Endothelial cell of umbilical vein (primary cell): Measurements from ENCODE around the gene SYNGAP1. TPM values are rescaled to one million over a fixed set of nuclear protein-coding genes. Genes with fewer than 3 reads are reported as not detected.

ENCODE experiments used
- BruUV-seq: library from RNA; stranded (reverse); fragments of 400-500 nt; replicated peaks from 2 replicates; lab custom pipeline; 2021; lab: Mats Ljungman, UMichigan
- CTCF ChIA-PET: fragments of 300-600, 350-600 bp; sonication (Branson Sonifier 250); formaldehyde crosslinking; loops from one replicate; lab custom pipeline; 2021; ENCODE audit warnings: antibody characterized with exemption, inconsistent platforms; lab: Charles Lee
- POLR2A ChIA-PET: fragments of 300-600, 350-600 bp; sonication (Branson Sonifier 250); formaldehyde crosslinking; loops from one replicate; lab custom pipeline; 2021; ENCODE audit warnings: antibody characterized with exemption, inconsistent platforms; lab: Charles Lee
- DNase-seq: peaks from one replicate; pipeline ENCODE4 v3.0.0-alpha.2; 2011; ENCODE audit warnings: low read depth, low spot score
- FAIRE-seq: peaks from 2 replicates; lab custom pipeline; 2011; peaks lifted over from hg19 to GRCh38; lab: Jason Lieb, UNC
- H2AFZ ChIP-seq: 2 replicates; pipeline ENCODE4 v1.6.0; 2012; ENCODE audit warnings: low read depth, low read length, control low read depth, inconsistent platforms
- H3K27ac ChIP-seq: 2 replicates; pipeline ENCODE4 v1.5.1; 2011; ENCODE audit warnings: low read depth, mild to moderate bottlenecking, control low read depth, low read length, moderate library complexity; ENCODE audit not compliant: insufficient read depth
- H3K27me3 ChIP-seq, 2 experiments: 2 replicates each; pipeline versions ENCODE4 v1.6.0 to v1.6.1; 2011; ENCODE audit warnings: low read length in 2 of 2, mixed read lengths in 1 of 2; ENCODE audit not compliant: control insufficient read depth in 2 of 2, insufficient read depth in 2 of 2
- H3K36me3 ChIP-seq, 2 experiments: 2 replicates in 1 of 2; 3 replicates in 1 of 2; pipeline ENCODE4 v1.5.1; 2011; ENCODE audit warnings: low read length in 2 of 2, mild to moderate bottlenecking in 1 of 2, moderate library complexity in 1 of 2; ENCODE audit not compliant: control insufficient read depth in 2 of 2, insufficient read depth in 2 of 2; ENCODE audit errors: extremely low read depth in 1 of 2
- H3K4me1 ChIP-seq: 3 replicates; pipeline ENCODE4 v1.5.1; 2011; ENCODE audit warnings: mild to moderate bottlenecking, low read length; ENCODE audit not compliant: control insufficient read depth, insufficient read depth; ENCODE audit errors: extremely low read depth
- H3K4me2 ChIP-seq: 2 replicates; pipeline ENCODE4 v1.6.1; 2011; ENCODE audit warnings: low read length, control low read depth, mixed read lengths; ENCODE audit not compliant: insufficient read depth
- H3K4me3 ChIP-seq, 3 experiments: fragments of 200-600 bp in 1 of 3; sonication (generic), shearing (Covaris generic) in 1 of 3; replicated peaks in 1 of 3; 2 replicates each; pipeline ENCODE4 v1.5.1; 2011 to 2016; ENCODE audit warnings: control low read depth in 3 of 3, low read length in 3 of 3, mild to moderate bottlenecking in 2 of 3, inconsistent platforms in 1 of 3, low read depth in 1 of 3, moderate library complexity in 1 of 3; ENCODE audit not compliant: insufficient read depth in 1 of 3
- H3K79me2 ChIP-seq: 2 replicates; pipeline ENCODE4 v1.6.0; 2012; ENCODE audit warnings: low read length, inconsistent platforms; ENCODE audit not compliant: control insufficient read depth, insufficient read depth
- H3K9ac ChIP-seq: replicated peaks from 2 replicates; pipeline ENCODE3; 2011; ENCODE audit warnings: low read length, control low read depth; ENCODE audit not compliant: insufficient read depth; ENCODE audit errors: extremely low read depth
- H3K9me1 ChIP-seq: replicated peaks from 3 replicates; pipeline ENCODE4 v1.6.0; 2011; ENCODE audit warnings: mild to moderate bottlenecking, low read length; ENCODE audit not compliant: control insufficient read depth, insufficient read depth; ENCODE audit errors: extremely low read depth
- H3K9me3 ChIP-seq: replicated peaks from 2 replicates; pipeline ENCODE4 v1.5.1; 2012; ENCODE audit warnings: low read length, inconsistent platforms; ENCODE audit not compliant: control insufficient read depth, insufficient read depth
- H4K20me1 ChIP-seq: replicated peaks from 2 replicates; pipeline ENCODE3; 2011; ENCODE audit warnings: mild to moderate bottlenecking, low read length; ENCODE audit not compliant: control insufficient read depth, insufficient read depth; ENCODE audit errors: extremely low read depth
- EZH2 ChIP-seq: IDR thresholded peaks from 2 replicates; pipeline ENCODE4 v1.6.1; 2012; ENCODE audit warnings: borderline replicate concordance, low read depth, mild to moderate bottlenecking, moderate library complexity, low read length, inconsistent platforms; ENCODE audit not compliant: severe bottlenecking
- MYC ChIP-seq: IDR thresholded peaks from one replicate; pipeline ENCODE4 v1.6.1; 2011; ENCODE audit warnings: mild to moderate bottlenecking, low read depth, low read length
- POLR2A ChIP-seq: IDR thresholded peaks from 2 replicates; pipeline ENCODE4 v1.6.1; 2012; ENCODE audit warnings: low read depth, mild to moderate bottlenecking, control low read depth, low read length
- dilution Hi-C: fragments of 300-500 bp; cut with MboI; formaldehyde crosslinking; loops from one replicate; pipeline ENCODE4 v1.15.0; 2019; ENCODE audit warnings: low sequenced_read_pairs; ENCODE audit not compliant: extremely low pct_ligation_motif_present
- intact Hi-C: fragments of 100-400 bp; cut with micrococcal nuclease; formaldehyde crosslinking; loops from one replicate; pipeline ENCODE4 v1.10.0; 2022
- polyA plus RNA-seq, 4 experiments: library from polyadenylated mRNA; depleted of rRNA in 3 of 4; stranded (reverse) in 3 of 4; unstranded in 1 of 4; fragments of >200 nt; gene quantifications; 2 replicates each; pipeline versions ENCODE4 v1.2.1 to v1.2.3, GENCODE V29; 2011 to 2012; ENCODE audit warnings: missing spikeins in 1 of 4
- total RNA-seq: library from RNA; stranded (reverse); gene quantifications from 2 replicates; pipeline ENCODE4 v1.2.3, GENCODE V29; 2021
- TF ChIP-seq, protein P1 (sequence below), 2 donors: IDR thresholded peaks; 1 replicate in 1 of 2; 2 replicates in 1 of 2; pipeline ENCODE4 v1.5.1; 2011; ENCODE audit warnings: low read length in 2 of 2, mild to moderate bottlenecking in 2 of 2, moderate library complexity in 2 of 2, control low read depth in 1 of 2, inconsistent platforms in 1 of 2, low read depth in 1 of 2; ENCODE audit not compliant: insufficient read depth in 1 of 2; ENCODE audit errors: extremely low read depth in 1 of 2
- TF ChIP-seq, protein P2 (sequence below): IDR thresholded peaks from 2 replicates; pipeline ENCODE4 v1.6.1; 2011; ENCODE audit not compliant: insufficient read depth, insufficient read length

The SYNGAP1 gene
- total and polyA plus RNA-seq, 2 donors (not counting 3 experiments of a cell fraction or from before 2014, with no cell fraction given) = 7.3 to 15.1 TPM

DNA sequence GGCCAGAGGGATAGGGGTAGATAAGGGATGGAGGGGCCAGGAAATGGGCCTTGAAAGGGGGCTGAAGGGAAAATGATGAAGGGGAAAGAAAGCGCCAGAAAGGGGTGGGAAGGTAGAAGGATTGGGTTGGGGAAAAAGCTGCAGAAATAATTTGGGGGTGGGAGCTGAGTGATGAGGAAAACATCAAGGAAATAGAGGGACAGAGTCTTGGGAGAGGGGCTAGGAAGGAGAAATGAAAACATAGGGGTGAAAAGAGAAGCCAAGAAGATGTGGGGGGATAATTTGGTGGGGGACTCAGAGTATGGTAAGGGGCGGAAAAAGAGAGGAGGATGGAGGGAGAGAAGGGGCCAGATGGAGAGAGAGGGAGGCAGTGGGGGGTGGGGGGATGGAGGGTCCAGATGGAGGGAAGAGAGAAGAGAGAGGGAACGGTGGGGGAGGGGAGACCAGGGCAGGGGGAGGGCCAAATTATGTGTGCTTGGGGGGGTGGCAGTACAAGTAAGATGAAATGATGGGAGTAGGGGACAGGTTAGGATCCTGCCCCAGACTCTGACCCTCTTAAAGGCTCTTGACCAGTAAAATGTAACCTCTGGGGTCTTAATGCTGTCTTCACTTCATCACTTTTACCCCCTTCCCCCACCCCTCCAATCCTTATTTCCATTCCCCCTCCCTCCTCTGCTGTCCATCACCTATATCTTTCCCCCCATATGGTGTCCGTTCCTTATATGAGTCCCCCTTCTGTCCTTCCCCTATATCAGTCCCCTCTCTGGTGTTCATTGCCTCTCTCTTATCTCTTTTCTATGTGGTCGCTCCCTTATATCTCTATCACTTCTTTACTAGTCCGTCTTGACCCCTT, 852 bp downstream of the SYNGAP1 start:
- TF ChIP-seq POLR2A = no peak
- TF ChIP-seq, protein P1, sequence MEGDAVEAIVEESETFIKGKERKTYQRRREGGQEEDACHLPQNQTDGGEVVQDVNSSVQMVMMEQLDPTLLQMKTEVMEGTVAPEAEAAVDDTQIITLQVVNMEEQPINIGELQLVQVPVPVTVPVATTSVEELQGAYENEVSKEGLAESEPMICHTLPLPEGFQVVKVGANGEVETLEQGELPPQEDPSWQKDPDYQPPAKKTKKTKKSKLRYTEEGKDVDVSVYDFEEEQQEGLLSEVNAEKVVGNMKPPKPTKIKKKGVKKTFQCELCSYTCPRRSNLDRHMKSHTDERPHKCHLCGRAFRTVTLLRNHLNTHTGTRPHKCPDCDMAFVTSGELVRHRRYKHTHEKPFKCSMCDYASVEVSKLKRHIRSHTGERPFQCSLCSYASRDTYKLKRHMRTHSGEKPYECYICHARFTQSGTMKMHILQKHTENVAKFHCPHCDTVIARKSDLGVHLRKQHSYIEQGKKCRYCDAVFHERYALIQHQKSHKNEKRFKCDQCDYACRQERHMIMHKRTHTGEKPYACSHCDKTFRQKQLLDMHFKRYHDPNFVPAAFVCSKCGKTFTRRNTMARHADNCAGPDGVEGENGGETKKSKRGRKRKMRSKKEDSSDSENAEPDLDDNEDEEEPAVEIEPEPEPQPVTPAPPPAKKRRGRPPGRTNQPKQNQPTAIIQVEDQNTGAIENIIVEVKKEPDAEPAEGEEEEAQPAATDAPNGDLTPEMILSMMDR (IDR thresholded peaks at IDR 0.05; ENCODE audit: extremely low read depth in 1 of 2, insufficient read depth in 1 of 2, low read depth in 1 of 2, low read length in 2 of 2) = no peak
- TF ChIP-seq MYC = no peak
- TF ChIP-seq, protein P2, sequence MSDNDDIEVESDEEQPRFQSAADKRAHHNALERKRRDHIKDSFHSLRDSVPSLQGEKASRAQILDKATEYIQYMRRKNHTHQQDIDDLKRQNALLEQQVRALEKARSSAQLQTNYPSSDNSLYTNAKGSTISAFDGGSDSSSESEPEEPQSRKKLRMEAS = no peak
- TF ChIP-seq EZH2 = no peak
- Histone ChIP-seq H2AFZ (no peak overlapping the region), H3K9me3 (no peaks in the 10 kb centered on the region), H3K79me2 (peaks cover 11% of the 10 kb centered on the region), H3K4me3 (no peak overlapping the region), H3K36me3 (no peaks in the 10 kb centered on the region), H4K20me1 (no peaks in the 10 kb centered on the region), H3K9ac (no peak overlapping the region), H3K4me1 (peaks cover 28% of the 10 kb centered on the region), H3K4me2 (no peak overlapping the region), H3K27me3 (peaks cover 16% of the 10 kb centered on the region in 2 experiments), H3K9me1 (no peaks in the 10 kb centered on the region), H3K27ac (no peak overlapping the region)
- dilution Hi-C loops = no loop called here
- DNase-seq = no peak
- no peak for FAIRE-seq
- intact Hi-C loops = no loop called here
- BruUV-seq = no TSS peak
- ChIA-PET CTCF (no interaction called here), POLR2A (no interaction called here)
